H9 (cell line): ENCODE measurements around the gene WDR38. TPM values are rescaled to one million over a fixed set of nuclear protein-coding genes. Genes with fewer than 3 reads are reported as not detected.
A peak's percentile ranks its signal among the peaks of the same experiment; 100 is the strongest.

Source experiments
- DNase-seq: peaks from one replicate; pipeline ENCODE4 v3.0.0-alpha.2; 2017
- H2AFZ ChIP-seq: one replicate; pipeline ENCODE4 v1.6.1; 2013; ENCODE audit warnings: mild to moderate bottlenecking, low read length, control low read depth, moderate library complexity
- H2AK5ac ChIP-seq: 2 replicates; pipeline ENCODE4 v1.6.1; 2013; ENCODE audit warnings: low read length, control low read depth, mixed read lengths; ENCODE audit not compliant: insufficient read length
- H2BK120ac ChIP-seq: one replicate; pipeline ENCODE4 v1.6.1; 2013; ENCODE audit warnings: low read depth, mild to moderate bottlenecking, low read length, control low read depth, inconsistent platforms; ENCODE audit not compliant: poor library complexity, severe bottlenecking
- H2BK12ac ChIP-seq: 2 replicates; pipeline ENCODE4 v1.6.1; 2013; ENCODE audit warnings: low read length, control low read depth, mixed read lengths, low read depth; ENCODE audit not compliant: insufficient read length
- H2BK15ac ChIP-seq: 2 replicates; pipeline ENCODE4 v1.6.1; 2013; ENCODE audit warnings: low read depth, low read length, control low read depth
- H2BK20ac ChIP-seq: one replicate; pipeline ENCODE4 v1.6.1; 2013; ENCODE audit warnings: low read depth, mild to moderate bottlenecking, low read length, control low read depth, inconsistent platforms; ENCODE audit not compliant: poor library complexity, severe bottlenecking
- H2BK5ac ChIP-seq: 2 replicates; pipeline ENCODE4 v1.6.1; 2013; ENCODE audit warnings: low read length, control low read depth, mixed read lengths; ENCODE audit not compliant: insufficient read length
- H3K14ac ChIP-seq: 2 replicates; pipeline ENCODE4 v1.6.1; 2013; ENCODE audit warnings: low read length, control low read depth; ENCODE audit not compliant: insufficient read depth
- H3K18ac ChIP-seq: 2 replicates; pipeline ENCODE4 v1.6.1; 2013; ENCODE audit warnings: low read depth, mild to moderate bottlenecking, mixed read lengths, low read length, control low read depth; ENCODE audit not compliant: insufficient read length
- H3K23ac ChIP-seq: 2 replicates; pipeline ENCODE4 v1.6.1; 2013; ENCODE audit warnings: low read length, control low read depth, mixed read lengths, low read depth; ENCODE audit not compliant: insufficient read length
- H3K23me2 ChIP-seq: 2 replicates; pipeline ENCODE4 v1.6.1; 2013; ENCODE audit warnings: low read depth, mild to moderate bottlenecking, mixed read lengths, low read length, control low read depth; ENCODE audit not compliant: insufficient read length, poor library complexity, severe bottlenecking
- H3K27ac ChIP-seq: 2 replicates; pipeline ENCODE4 v1.5.1; 2013; ENCODE audit warnings: low read length, control low read depth, mixed read lengths, low read depth; ENCODE audit not compliant: insufficient read length
- H3K27me3 ChIP-seq: 2 replicates; pipeline ENCODE4 v1.6.1; 2013; ENCODE audit warnings: low read length, control low read depth, inconsistent platforms; ENCODE audit not compliant: insufficient read depth
- H3K4ac ChIP-seq: 2 replicates; pipeline ENCODE4 v1.6.1; 2013; ENCODE audit warnings: low read depth, mild to moderate bottlenecking, control low read depth, inconsistent platforms, low read length, moderate library complexity
- H3K4me1 ChIP-seq: 2 replicates; pipeline ENCODE4 v1.6.1; 2013; ENCODE audit warnings: low read length, control low read depth, inconsistent platforms; ENCODE audit not compliant: insufficient read depth
- H3K4me2 ChIP-seq: 2 replicates; pipeline ENCODE4 v1.6.1; 2013; ENCODE audit warnings: low read length, control low read depth, mixed read lengths; ENCODE audit not compliant: insufficient read length, insufficient read depth
- H3K56ac ChIP-seq: 2 replicates; pipeline ENCODE4 v1.6.1; 2013; ENCODE audit warnings: low read depth, mild to moderate bottlenecking, mixed read lengths, low read length, control low read depth; ENCODE audit not compliant: insufficient read length
- H3K79me1 ChIP-seq: 2 replicates; pipeline ENCODE4 v1.6.1; 2013; ENCODE audit warnings: low read depth, mild to moderate bottlenecking, moderate library complexity, low read length, control low read depth, inconsistent platforms; ENCODE audit not compliant: insufficient read depth, poor library complexity, severe bottlenecking
- H3K79me2 ChIP-seq: 2 replicates; pipeline ENCODE4 v1.6.1; 2013; ENCODE audit warnings: low read length, control low read depth, inconsistent platforms; ENCODE audit not compliant: insufficient read depth
- H3K9ac ChIP-seq: 2 replicates; pipeline ENCODE4 v1.6.1; 2013; ENCODE audit warnings: low read length, control low read depth, mixed read lengths; ENCODE audit not compliant: insufficient read length; ENCODE audit errors: extremely low read depth
- H3K9me3 ChIP-seq: one replicate; pipeline ENCODE4 v1.6.1; 2013; ENCODE audit warnings: low read depth, low read length, inconsistent platforms; ENCODE audit not compliant: control insufficient read depth
- H3T11ph ChIP-seq: one replicate; pipeline ENCODE4 v1.6.1; 2013; ENCODE audit warnings: mild to moderate bottlenecking, low read length, control low read depth, inconsistent platforms
- H4K20me1 ChIP-seq: one replicate; pipeline ENCODE4 v1.6.1; 2013; ENCODE audit not compliant: control insufficient read depth, insufficient read length, insufficient read depth
- H4K5ac ChIP-seq: 2 replicates; pipeline ENCODE4 v1.6.1; 2013; ENCODE audit warnings: low read depth, mild to moderate bottlenecking, mixed read lengths, low read length, control low read depth; ENCODE audit not compliant: insufficient read length
- H4K8ac ChIP-seq: replicated peaks from 2 replicates; pipeline ENCODE4 v1.6.1; 2013; ENCODE audit warnings: low read length, control low read depth, mixed read lengths, low read depth; ENCODE audit not compliant: insufficient read length
- H4K91ac ChIP-seq: 2 replicates; pipeline ENCODE4 v1.6.1; 2013; ENCODE audit warnings: low read depth, mild to moderate bottlenecking, moderate library complexity, mixed read lengths, low read length, control low read depth; ENCODE audit not compliant: insufficient read length
- H3K27ac Mint-ChIP-seq, 3 experiments: 2 replicates in 2 of 3; 3 replicates in 1 of 3; pipeline ENCODE4 v1.8.0; 2020 to 2021; ENCODE audit warnings: mixed read lengths in 3 of 3, mild to moderate bottlenecking in 1 of 3, moderate library complexity in 1 of 3
- H3K27me3 Mint-ChIP-seq: 2 replicates; pipeline ENCODE4 v1.8.0; 2021; ENCODE audit warnings: low read depth, mild to moderate bottlenecking, moderate library complexity, mixed read lengths
- H3K36me3 Mint-ChIP-seq, 3 experiments: 2 replicates in 2 of 3; 3 replicates in 1 of 3; pipeline ENCODE4 v1.8.0; 2020 to 2021; ENCODE audit warnings: low read depth in 3 of 3, mixed read lengths in 3 of 3; ENCODE audit not compliant: insufficient read depth in 1 of 3
- H3K4me1 Mint-ChIP-seq, 2 experiments: 2 replicates each; pipeline ENCODE4 v1.8.0; 2020; ENCODE audit warnings: mixed read lengths in 2 of 2
- H3K4me3 Mint-ChIP-seq, 2 experiments: 2 replicates in 1 of 2; 3 replicates in 1 of 2; pipeline ENCODE4 v1.8.0; 2020 to 2021; ENCODE audit warnings: mild to moderate bottlenecking in 2 of 2, mixed read lengths in 2 of 2, moderate library complexity in 1 of 2
- H3K9me3 Mint-ChIP-seq, 2 experiments: 2 replicates in 1 of 2; 3 replicates in 1 of 2; pipeline ENCODE4 v1.8.0; 2020; ENCODE audit warnings: mild to moderate bottlenecking in 2 of 2, mixed read lengths in 2 of 2, moderate library complexity in 1 of 2
- WGBS: extraction: QIAGEN DNeasy Blood & Tissue Kit; methylation state at CpG from one replicate; pipeline ENCODE4 v1.1.7; 2013; ENCODE audit warnings: missing lambda C conversion rate, low lambda C conversion rate, mixed read lengths; ENCODE audit not compliant: insufficient read length; ENCODE audit errors: extremely low coverage; 5-methylcytosine and 5-hydroxymethylcytosine counted together
- total RNA-seq: library from RNA; stranded (reverse); gene quantifications from 2 replicates; pipeline ENCODE4 v1.2.1, GENCODE V29; 2021
- TF ChIP-seq, protein P1 (sequence below): fragments of 200-600 bp; sonication (generic); conservative IDR thresholded peaks from 3 replicates; pipeline ENCODE4 v1.8.0; 2021; ENCODE audit warnings: antibody characterized with exemption, mild to moderate bottlenecking

The WDR38 gene
- total RNA-seq, 1 experiment from 2014 or later, result not detected

DNA sequence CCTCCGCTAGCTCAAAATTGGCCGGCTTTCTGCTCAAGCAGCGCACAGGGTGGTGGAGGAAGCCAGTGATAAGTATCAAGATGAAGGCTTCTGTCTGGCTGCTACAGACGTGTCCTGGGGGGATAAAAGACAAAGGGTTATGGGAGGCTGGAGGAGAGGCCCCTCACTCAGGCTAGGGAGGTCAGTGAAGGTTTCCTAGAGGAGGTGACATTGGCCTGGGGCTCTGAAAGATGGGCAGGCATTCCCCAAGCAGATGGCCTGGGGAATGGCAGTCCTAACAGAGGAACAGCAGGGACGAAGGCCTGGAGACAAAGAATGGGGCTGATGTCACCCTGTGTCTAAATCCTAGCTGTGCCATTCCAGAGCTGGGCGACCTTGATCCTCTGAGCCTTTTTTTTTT, 44.0 kb upstream of the WDR38 start:
- Histone ChIP-seq H3K27me3 (no peaks in the 10 kb centered on the region), H3K9ac (no peak overlapping the region), H3K79me2 (no peaks in the 10 kb centered on the region), H3K56ac (no peak overlapping the region), H3K4ac (no peak overlapping the region), H2BK12ac (no peak overlapping the region), H2BK20ac (no peak overlapping the region), H4K91ac (no peak overlapping the region), H2BK5ac (no peak overlapping the region), H3K4me1 (peaks cover 3% of the 10 kb centered on the region; the same call in 1 of the 2 replicates), H3K14ac (no peak overlapping the region), H4K8ac (no peak overlapping the region), H3T11ph (no peak overlapping the region), H3K9me3 (no peaks in the 10 kb centered on the region), H3K23ac (no peak overlapping the region), H2BK120ac (no peak overlapping the region), H3K23me2 (no peaks in the 10 kb centered on the region), H3K79me1 (no peaks in the 10 kb centered on the region), H4K20me1 (no peaks in the 10 kb centered on the region), H2BK15ac (no peak overlapping the region), H2AK5ac (no peak overlapping the region), H4K5ac (no peak overlapping the region), H3K18ac (no peak overlapping the region), H3K4me2 (no peak overlapping the region), H2AFZ (no peak overlapping the region), H3K27ac (no peak overlapping the region)
- no CpG with 5 or more reads among the region's 6 CpGs for WGBS
- no peak overlapping the region for H3K4me3 Mint-ChIP-seq
- peak overlapping the region; percentile 73 to 77 (median 77); a peak in 5 of 7 replicates for H3K27ac Mint-ChIP-seq
- no peak for DNase-seq
- H3K4me1 Mint-ChIP-seq, result peaks cover 37 to 46% of the 10 kb centered on the region in 2 experiments
- no peaks in the 10 kb centered on the region for H3K9me3 Mint-ChIP-seq
- TF ChIP-seq, protein P1, sequence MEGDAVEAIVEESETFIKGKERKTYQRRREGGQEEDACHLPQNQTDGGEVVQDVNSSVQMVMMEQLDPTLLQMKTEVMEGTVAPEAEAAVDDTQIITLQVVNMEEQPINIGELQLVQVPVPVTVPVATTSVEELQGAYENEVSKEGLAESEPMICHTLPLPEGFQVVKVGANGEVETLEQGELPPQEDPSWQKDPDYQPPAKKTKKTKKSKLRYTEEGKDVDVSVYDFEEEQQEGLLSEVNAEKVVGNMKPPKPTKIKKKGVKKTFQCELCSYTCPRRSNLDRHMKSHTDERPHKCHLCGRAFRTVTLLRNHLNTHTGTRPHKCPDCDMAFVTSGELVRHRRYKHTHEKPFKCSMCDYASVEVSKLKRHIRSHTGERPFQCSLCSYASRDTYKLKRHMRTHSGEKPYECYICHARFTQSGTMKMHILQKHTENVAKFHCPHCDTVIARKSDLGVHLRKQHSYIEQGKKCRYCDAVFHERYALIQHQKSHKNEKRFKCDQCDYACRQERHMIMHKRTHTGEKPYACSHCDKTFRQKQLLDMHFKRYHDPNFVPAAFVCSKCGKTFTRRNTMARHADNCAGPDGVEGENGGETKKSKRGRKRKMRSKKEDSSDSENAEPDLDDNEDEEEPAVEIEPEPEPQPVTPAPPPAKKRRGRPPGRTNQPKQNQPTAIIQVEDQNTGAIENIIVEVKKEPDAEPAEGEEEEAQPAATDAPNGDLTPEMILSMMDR, result no peak
- no peaks in the 10 kb centered on the region for H3K27me3 Mint-ChIP-seq
- H3K36me3 Mint-ChIP-seq, result no peaks in the 10 kb centered on the region; a peak in 1 of 7 replicates
